GM13976 (cell line): ENCODE measurements around the gene SAPCD1.
A peak's percentile ranks its signal among the peaks of the same experiment; 100 is the strongest.

ENCODE experiments used
- DNase-seq: peaks from one replicate; pipeline ENCODE4 v3.0.0; 2012; ENCODE audit warnings: low spot score
- in situ Hi-C: fragments of 300-500 bp; cut with MboI; formaldehyde crosslinking; loops from one replicate; pipeline ENCODE4 v1.12.0; 2022; ENCODE audit warnings: low sequenced_read_pairs, mixed read lengths, inconsistent platforms; ENCODE audit not compliant: unreplicated experiment
- TF ChIP-seq, protein P1 (sequence below): IDR thresholded peaks from 2 replicates; pipeline ENCODE4 v1.5.1; 2012; ENCODE audit warnings: borderline replicate concordance, mild to moderate bottlenecking; ENCODE audit not compliant: insufficient read depth; ENCODE audit errors: extremely low read depth, missing control alignments, control extremely low read depth

Gene SAPCD1

DNA sequence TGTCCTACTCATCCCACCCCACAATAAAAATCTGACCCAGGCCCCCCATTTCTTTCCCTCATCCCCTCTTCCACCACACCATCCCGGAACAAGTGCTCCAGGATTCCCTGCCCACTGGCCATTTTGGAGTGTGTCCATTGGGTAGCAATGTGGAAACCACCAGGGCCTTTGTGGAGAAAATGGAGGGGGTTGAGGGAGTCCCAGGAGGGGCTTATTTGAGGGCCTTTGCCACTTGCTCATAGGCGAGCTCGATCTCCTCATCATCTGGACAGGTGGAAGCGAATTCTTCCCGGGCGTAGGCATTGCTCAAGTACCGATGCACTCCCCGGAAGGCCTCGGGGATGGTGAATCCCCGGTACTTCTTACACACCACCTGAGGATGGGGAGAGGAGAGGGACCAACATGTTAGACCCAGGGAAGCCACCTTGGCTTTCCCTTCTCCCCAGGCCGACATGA, 31.8 kb upstream of the SAPCD1 start:
- in situ Hi-C loops = no loop called here
- TF ChIP-seq, protein P1, sequence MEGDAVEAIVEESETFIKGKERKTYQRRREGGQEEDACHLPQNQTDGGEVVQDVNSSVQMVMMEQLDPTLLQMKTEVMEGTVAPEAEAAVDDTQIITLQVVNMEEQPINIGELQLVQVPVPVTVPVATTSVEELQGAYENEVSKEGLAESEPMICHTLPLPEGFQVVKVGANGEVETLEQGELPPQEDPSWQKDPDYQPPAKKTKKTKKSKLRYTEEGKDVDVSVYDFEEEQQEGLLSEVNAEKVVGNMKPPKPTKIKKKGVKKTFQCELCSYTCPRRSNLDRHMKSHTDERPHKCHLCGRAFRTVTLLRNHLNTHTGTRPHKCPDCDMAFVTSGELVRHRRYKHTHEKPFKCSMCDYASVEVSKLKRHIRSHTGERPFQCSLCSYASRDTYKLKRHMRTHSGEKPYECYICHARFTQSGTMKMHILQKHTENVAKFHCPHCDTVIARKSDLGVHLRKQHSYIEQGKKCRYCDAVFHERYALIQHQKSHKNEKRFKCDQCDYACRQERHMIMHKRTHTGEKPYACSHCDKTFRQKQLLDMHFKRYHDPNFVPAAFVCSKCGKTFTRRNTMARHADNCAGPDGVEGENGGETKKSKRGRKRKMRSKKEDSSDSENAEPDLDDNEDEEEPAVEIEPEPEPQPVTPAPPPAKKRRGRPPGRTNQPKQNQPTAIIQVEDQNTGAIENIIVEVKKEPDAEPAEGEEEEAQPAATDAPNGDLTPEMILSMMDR = no peak
- no peak for DNase-seq

DNA sequence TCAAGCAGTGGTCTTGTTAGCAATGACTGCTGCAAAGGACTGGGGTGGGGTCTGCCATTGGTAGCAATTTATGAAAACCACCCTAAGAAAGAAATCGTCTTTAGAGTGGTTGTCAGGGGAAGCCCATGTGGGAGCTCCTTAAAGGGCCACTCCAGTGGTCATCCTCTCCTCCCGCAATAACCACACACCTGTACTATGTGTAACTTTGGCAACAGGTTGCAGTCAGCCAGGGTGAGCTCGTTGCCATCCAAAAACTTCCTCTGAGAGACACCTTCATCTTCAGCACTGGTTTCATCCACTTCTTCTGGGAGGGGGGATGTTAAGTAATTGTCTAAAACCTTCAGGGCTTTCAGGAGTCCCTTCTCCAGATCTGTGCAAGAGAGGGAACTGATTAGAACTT, 30.4 kb upstream of the SAPCD1 start:
- TF ChIP-seq, protein P1 = no peak
- no peak for DNase-seq
- in situ Hi-C loops = no loop called here

DNA sequence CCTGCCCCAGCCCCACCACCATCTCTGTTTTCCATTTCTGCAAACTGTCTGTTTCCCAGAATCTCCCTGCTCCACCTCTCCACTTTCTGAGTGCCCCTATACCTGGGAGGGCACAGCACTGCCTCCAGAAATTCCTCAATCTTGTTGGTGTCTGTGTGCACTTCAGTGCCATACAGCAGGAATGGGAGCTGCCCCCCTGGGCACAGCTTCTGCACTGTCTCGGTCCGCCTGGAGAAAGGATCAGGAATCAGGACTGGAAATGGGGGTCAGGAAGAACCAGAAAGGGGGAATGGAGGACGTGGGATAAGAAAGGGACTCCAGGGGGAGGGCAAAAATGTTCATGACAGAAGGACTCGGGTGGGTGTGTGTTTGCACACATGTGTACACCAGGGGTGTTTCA, 28.7 kb upstream of the SAPCD1 start:
- no peak for DNase-seq
- in situ Hi-C loops = no loop called here
- TF ChIP-seq, protein P1 = no peak

DNA sequence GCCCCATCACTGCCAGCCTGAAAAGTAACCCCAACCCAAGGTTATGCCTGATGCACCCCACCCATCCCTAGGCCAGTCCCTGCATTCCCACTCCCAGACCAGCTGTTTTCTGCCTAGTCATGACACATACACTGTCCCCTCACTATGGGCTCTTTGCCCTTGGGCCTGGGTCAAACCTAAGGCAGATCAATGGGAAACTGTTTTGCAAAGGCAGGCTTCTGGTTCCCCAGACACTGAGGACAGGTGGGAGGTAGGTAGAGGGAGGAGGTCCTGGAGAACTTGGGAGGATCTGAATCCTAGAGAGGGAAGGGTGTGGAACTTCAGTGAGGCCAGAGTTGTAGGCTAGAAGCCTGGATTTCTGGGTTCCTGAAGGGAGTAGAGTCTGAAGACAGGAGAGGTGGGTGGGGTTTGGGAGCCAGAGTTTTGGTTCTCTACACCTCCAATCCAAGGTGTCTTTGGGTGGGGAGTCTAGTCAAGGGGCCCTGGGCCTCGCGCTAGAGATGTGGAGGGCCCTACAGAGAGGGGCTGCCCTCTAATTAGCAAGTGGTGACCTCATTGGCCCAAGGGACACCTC, 28.1 kb upstream of the SAPCD1 start:
- DNase-seq = no peak
- in situ Hi-C loops = no loop called here
- TF ChIP-seq, protein P1 = no peak

DNA sequence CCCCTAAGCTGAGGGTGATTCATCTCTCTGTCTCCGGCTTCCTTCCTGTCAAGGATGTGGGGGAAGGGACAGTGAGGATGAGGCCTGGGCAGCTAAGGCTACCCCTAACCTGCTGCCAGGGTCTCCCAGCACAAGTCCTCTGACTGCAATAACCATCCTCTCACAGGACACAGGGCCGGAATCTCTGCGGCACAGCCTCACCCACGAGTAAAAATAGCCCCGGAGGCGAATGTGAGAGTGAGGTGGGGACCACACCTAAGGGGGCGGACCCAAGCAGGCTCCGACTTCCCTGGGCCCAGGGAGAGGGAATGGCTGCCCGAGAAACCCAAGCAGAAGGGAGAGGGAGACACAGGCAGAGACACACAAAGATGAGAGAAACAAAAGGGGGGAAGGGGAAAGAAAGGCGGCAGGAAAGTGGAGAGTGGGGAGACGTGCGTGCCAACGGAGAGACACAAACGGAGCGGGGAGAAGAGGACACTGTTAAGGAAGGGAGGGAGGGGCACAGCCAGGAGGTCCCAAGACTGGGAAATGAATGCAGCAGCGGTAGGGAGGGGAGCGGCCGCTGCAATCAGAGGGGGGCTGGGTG, 27.5 kb upstream of the SAPCD1 start:
- peak; percentile 84 for DNase-seq
- TF ChIP-seq, protein P1 = no peak
- in situ Hi-C loops = no loop called here

DNA sequence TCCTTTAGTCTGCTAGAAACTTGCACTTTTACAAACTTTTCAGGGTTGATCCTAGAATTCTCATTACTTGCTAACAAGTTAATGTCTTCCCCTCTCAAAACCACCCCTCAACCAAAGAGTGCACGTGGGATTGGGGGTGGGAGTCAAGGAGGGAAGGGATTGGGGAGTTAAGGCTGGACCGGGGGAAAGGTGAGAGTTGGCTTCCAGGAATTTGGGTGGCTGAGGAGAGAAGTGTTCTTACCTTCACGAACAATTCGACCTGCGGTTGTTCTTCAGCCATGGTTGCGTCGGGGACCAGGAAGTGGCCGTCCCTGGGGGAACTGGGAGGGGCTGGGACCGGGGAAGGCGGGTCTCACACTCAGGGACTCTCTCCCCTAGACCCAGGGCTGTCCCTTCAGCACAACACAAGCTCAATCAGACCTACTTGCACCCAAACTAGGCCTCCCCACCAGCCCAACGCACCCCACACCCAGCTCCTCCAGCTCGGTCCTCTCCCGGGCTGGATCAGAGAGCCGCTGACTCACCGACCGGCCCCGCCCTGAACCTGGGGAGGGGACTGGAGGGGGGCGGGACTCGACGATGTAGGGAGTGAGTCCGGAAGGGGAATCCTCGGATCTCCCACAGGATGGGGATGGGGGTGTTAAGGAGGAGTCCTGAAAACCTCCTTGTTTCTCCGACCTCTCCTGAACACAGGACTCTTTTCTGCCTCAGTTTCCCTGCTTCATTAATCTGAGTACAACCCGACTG, 26.3 kb upstream of the SAPCD1 start, which contains the start of gene CLIC1:
CLIC1 (minus strand) TSS at position 510 of the 747 bp plus-strand sequence; CDS start at position 280, 230 bp downstream.
- in situ Hi-C loops = no loop called here
- DNase-seq = peak; percentile 86
- TF ChIP-seq, protein P1 = no peak
